Astrocyte of the cerebellum (primary cell): Measurements from ENCODE around the gene CACHD1.

Experiments
- DNase-seq: peaks from one replicate; pipeline ENCODE4 v3.0.0-alpha.2; 2011; ENCODE audit warnings: low read depth
- H3K4me3 ChIP-seq: 2 replicates; pipeline ENCODE4 v1.5.1; 2011; ENCODE audit warnings: mild to moderate bottlenecking, low read depth, low read length, moderate library complexity
- CTCF ChIP-seq: IDR thresholded peaks from 2 replicates; pipeline ENCODE4 v1.5.1; 2012; ENCODE audit warnings: low read length, low read depth, moderate library complexity, mild to moderate bottlenecking; ENCODE audit errors: missing control alignments
- in situ Hi-C: cut with HindIII; loops from 2 replicates; pipeline ENCODE4 v1.10.0; 2017; ENCODE audit warnings: low sequenced_read_pairs

Gene CACHD1

GRCh38 chr1:64453688-64454087 lies 16.2 kb upstream of the CACHD1 start:
- DNase-seq, result no peak
- in situ Hi-C loops, result no loop called here

GRCh38 chr1:64458915-64459314 lies 11.0 kb upstream of the CACHD1 start:
- in situ Hi-C loops, result no loop called here
- TF ChIP-seq CTCF, result no peak
- DNase-seq, result no peak
- no peak overlapping the region for H3K4me3 ChIP-seq

More at GRCh38 chr1:64453688-64454087, 16.2 kb upstream of the CACHD1 start:
- TF ChIP-seq CTCF, result no peak
- no peak overlapping the region for H3K4me3 ChIP-seq

- no peak for TF ChIP-seq CTCF
- in situ Hi-C loops, result no loop called here
- no peak for DNase-seq
- no peak overlapping the region for H3K4me3 ChIP-seq
Observed at GRCh38 chr1:64459743-64460142, 10.2 kb upstream of the CACHD1 start.

- DNase-seq, result no peak
- TF ChIP-seq CTCF, result no peak
- no peak overlapping the region for H3K4me3 ChIP-seq
- in situ Hi-C loops, result no loop called here
Observed at GRCh38 chr1:64466033-64466432, 3.9 kb upstream of the CACHD1 start.

GRCh38 chr1:64469116-64469976 lies 583 bp upstream of the CACHD1 start:
- DNase-seq, result no peak
- in situ Hi-C loops, result no loop called here
- peak overlapping the region; percentile 54 for H3K4me3 ChIP-seq
- TF ChIP-seq CTCF, result no peak

GRCh38 chr1:64470665-64471217 lies 812 bp downstream of the CACHD1 start:
- peak overlapping the region; percentile 54 for H3K4me3 ChIP-seq
- in situ Hi-C loops, result no loop called here
- no peak for TF ChIP-seq CTCF
- DNase-seq, result no peak
